ENCODE measurements around the gene TFAP2A. TPM values are rescaled to one million over a fixed set of nuclear protein-coding genes. Genes with fewer than 3 reads are reported as not detected.

Gene TFAP2A
- total RNA-seq, 4 donors from 2014 or later, result 0.21 TPM; not detected in 2

DNA sequence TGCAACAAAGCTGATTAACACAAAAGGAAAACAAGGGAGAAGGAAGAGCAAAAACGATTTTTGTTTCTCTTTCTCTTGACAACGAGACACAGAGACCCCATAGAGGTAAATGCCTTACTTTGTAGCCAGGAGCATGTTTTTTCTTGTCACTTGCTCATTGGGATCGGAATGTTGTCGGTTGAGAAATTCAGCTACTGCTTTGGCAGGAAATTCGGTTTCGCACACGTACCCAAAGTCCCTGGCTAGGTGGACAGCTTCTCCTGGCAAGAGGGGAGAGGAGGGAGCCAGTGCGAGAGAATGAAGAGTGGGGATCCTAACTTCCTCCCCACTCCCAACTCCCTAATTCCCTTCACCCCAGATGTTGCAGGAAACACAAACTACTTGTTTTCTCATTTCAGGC, 14.5 kb downstream of the TFAP2A start:
- no peak for TF ChIP-seq POLR2A (IDR thresholded peaks at IDR 0.05)
- TF ChIP-seq, protein P1, sequence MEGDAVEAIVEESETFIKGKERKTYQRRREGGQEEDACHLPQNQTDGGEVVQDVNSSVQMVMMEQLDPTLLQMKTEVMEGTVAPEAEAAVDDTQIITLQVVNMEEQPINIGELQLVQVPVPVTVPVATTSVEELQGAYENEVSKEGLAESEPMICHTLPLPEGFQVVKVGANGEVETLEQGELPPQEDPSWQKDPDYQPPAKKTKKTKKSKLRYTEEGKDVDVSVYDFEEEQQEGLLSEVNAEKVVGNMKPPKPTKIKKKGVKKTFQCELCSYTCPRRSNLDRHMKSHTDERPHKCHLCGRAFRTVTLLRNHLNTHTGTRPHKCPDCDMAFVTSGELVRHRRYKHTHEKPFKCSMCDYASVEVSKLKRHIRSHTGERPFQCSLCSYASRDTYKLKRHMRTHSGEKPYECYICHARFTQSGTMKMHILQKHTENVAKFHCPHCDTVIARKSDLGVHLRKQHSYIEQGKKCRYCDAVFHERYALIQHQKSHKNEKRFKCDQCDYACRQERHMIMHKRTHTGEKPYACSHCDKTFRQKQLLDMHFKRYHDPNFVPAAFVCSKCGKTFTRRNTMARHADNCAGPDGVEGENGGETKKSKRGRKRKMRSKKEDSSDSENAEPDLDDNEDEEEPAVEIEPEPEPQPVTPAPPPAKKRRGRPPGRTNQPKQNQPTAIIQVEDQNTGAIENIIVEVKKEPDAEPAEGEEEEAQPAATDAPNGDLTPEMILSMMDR (IDR thresholded peaks at IDR 0.05), result no peak
- H3K27ac ChIP-seq, result no peak overlapping the region
- H3K4me3 ChIP-seq, result no peak overlapping the region
- DNase-seq, result no peak
- no peaks in the 10 kb centered on the region for H3K36me3 ChIP-seq
- intact Hi-C loops (cut with DNase I; ENCODE audit: low total_unique reads), result no loop called here
- peaks cover 0 to 43% of the 10 kb centered on the region in 2 donors for H3K27me3 ChIP-seq
- H3K4me1 ChIP-seq, result peaks cover 4 to 5% of the 10 kb centered on the region in 2 donors
- no peaks in the 10 kb centered on the region for H3K9me3 ChIP-seq

DNA sequence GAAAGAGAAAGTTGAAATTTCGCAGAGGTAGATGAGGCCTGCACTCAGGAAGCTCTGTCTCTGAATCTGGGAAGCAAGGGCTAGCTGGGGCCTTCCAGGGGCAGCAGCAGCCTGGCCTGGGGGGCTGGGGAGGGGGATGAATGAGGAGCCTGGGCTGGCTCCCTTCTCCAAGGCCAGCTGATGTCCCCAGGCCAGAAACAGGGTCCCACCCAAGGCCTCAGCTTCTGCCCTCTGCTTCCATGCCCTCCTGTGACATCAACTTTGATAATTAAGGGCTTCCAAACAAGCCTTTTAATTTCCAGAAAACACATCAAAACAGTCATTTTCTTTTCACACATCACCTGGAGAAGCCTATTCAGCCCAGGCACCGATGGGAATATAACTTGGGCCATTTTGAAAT, 15.4 kb downstream of the TFAP2A start:
- DNase-seq, result no peak
- Histone ChIP-seq H3K36me3 (no peaks in the 10 kb centered on the region), H3K27ac (no peak overlapping the region), H3K9me3 (no peaks in the 10 kb centered on the region), H3K4me3 (no peak overlapping the region), H3K4me1 (peaks cover 4 to 5% of the 10 kb centered on the region in 2 donors), H3K27me3 (peaks cover 0 to 48% of the 10 kb centered on the region in 2 donors)
- intact Hi-C loops (cut with DNase I; ENCODE audit: low total_unique reads), result no loop called here
- TF ChIP-seq, protein P1 (IDR thresholded peaks at IDR 0.05), result no peak
- TF ChIP-seq POLR2A (IDR thresholded peaks at IDR 0.05), result no peak

DNA sequence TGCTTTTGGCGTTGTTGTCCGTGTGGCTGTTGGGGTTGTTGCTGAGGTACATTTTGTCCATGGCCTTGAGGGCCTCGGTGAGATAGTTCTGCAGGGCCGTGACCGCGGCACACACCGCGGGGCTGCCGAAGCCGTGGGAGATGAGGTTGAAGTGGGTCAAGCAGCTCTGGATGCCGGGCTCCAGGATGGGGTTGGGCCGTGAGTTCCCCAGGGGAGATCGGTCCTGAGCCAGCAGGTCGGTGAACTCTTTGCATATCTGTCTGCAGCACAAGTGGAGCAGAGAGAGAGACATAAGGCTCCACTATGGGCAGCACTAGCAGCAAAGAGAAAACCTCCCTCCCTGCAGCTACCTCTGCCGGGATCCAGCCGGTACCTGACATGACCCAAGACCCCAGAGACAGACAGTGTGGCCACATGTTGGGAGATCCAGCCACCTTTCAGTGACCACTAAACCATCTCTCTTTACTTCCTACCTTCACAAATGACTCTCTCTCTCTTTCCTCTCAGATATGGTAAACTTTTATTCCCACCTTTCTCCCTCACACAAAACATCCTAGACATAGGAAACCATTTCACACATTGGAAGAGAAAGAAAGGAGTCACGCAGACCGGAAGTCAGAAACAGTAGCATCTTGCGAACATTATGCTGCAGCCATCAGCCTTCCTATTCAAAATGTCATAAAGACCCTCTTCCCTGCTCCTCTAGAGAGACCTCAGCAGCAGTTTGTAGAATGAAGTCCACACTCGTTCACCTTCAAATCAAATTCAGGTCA, 16.2 kb downstream of the TFAP2A start:
- no peak for DNase-seq
- Histone ChIP-seq H3K27ac (no peak overlapping the region), H3K9me3 (no peaks in the 10 kb centered on the region), H3K36me3 (no peaks in the 10 kb centered on the region), H3K27me3 (peaks cover 0 to 54% of the 10 kb centered on the region in 2 donors), H3K4me1 (peaks cover 3 to 4% of the 10 kb centered on the region in 2 donors), H3K4me3 (no peak overlapping the region)
- intact Hi-C loops (cut with DNase I; ENCODE audit: low total_unique reads), result no loop called here
- TF ChIP-seq, protein P1 (IDR thresholded peaks at IDR 0.05), result no peak
- no peak for TF ChIP-seq POLR2A (IDR thresholded peaks at IDR 0.05)

DNA sequence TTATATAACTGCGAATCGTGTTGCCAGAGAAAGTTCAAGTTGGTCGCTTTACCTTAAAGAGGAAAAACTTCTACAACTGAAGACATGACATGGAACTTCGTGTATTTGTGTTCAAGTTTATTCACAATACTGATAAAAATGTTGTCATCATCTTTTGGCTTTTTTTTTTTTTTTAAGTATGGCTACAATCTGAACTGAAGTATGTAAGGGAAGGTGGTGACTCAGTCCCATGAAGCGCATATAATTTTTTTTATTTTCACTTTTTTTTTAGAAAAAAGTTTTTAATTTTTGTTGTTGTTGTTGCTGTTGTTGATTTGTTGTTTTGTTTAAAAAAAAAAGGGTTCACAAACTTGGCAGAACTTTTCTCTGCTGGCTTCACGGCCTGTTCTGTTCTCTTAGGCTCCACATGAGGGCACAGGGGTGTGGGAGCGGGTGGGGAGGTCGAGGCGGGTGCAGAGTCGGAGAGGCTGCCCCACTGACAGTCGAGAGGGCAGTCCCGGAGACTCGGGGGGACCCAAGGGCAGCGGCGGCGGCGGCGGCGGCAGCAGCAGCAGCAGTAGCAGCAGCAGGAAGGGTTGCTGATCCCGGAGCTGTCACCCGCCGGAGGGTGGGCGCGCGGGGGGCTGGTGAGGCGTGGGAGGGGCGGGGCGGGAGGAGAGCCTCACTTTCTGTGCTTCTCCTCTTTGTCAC, 17.0 kb downstream of the TFAP2A start:
- H3K27me3 ChIP-seq, result peaks cover 0 to 61% of the 10 kb centered on the region in 2 donors
- TF ChIP-seq POLR2A (IDR thresholded peaks at IDR 0.05), result no peak
- TF ChIP-seq, protein P1 (IDR thresholded peaks at IDR 0.05), result no peak
- no peak overlapping the region for H3K4me3 ChIP-seq
- no peaks in the 10 kb centered on the region for H3K4me1 ChIP-seq
- no peaks in the 10 kb centered on the region for H3K36me3 ChIP-seq
- H3K27ac ChIP-seq, result no peak overlapping the region
- no peaks in the 10 kb centered on the region for H3K9me3 ChIP-seq
- intact Hi-C loops (cut with DNase I; ENCODE audit: low total_unique reads), result no loop called here
- no peak for DNase-seq

DNA sequence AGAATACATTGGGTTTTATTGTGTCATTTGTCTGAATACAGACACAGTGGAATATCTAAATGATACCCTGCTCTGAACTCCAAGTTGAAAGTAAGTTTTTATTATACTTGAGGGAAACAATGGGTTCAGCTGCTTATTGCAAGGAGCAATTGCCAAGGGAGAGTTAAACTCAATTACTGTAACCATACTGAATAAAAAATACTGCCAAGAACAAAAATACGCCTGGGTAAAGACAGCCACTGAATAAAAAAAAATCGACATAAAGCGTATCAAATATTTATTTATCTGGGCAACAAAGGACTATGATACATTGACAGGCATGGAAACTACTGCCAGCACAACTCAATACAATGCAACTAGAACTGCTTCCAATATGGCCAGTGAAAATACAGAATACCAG, 18.1 kb downstream of the TFAP2A start:
- no peak overlapping the region for H3K27ac ChIP-seq
- H3K4me1 ChIP-seq, result no peaks in the 10 kb centered on the region
- DNase-seq, result no peak
- H3K9me3 ChIP-seq, result no peaks in the 10 kb centered on the region
- peaks cover 0 to 72% of the 10 kb centered on the region in 2 donors for H3K27me3 ChIP-seq
- no peaks in the 10 kb centered on the region for H3K36me3 ChIP-seq
- H3K4me3 ChIP-seq, result no peak overlapping the region
- TF ChIP-seq POLR2A (IDR thresholded peaks at IDR 0.05), result no peak
- TF ChIP-seq, protein P1 (IDR thresholded peaks at IDR 0.05), result no peak
- intact Hi-C loops (cut with DNase I; ENCODE audit: low total_unique reads), result no loop called here

All from uterus (tissue), 4 donors.